ENCODE data around the gene AP2A2.
A peak's percentile ranks its signal among the peaks of the same experiment; 100 is the strongest.

- TF ChIP-seq POLR2AphosphoS5 (IDR thresholded peaks at IDR 0.05) (peak; percentile 91 to 95 (median 94)), CTCF (IDR thresholded peaks at IDR 0.05 in 8 of 11, conservative IDR thresholded peaks at IDR 0.05 in 3 of 11) (no peak), POLR2A (IDR thresholded peaks at IDR 0.05) (peak in 1 of 3 donors; percentile 44)
Measured at GRCh38 chr11:914747-915501, 10.7 kb upstream of the AP2A2 start.
